Measurements from ENCODE around the gene PRDX6. TPM values are rescaled to one million over a fixed set of nuclear protein-coding genes. Genes with fewer than 3 reads are reported as not detected.

PRDX6 gene
- total RNA-seq, 1 experiment from 2014 or later = 270 TPM

- Histone ChIP-seq H3K4me3 (ENCODE audit: low read depth, low read length, poor library complexity, severe bottlenecking) (no peak overlapping the region), H3K27ac (ENCODE audit: low read depth, low read length, poor library complexity, severe bottlenecking) (no peak overlapping the region), H3K9me3 (ENCODE audit: low read depth, low read length, poor library complexity, severe bottlenecking) (peaks cover 5% of the 10 kb centered on the region), H3K36me3 (ENCODE audit: insufficient read depth, low read length, poor library complexity, severe bottlenecking) (no peaks in the 10 kb centered on the region), H3K27me3 (replicated peaks; ENCODE audit: insufficient read depth, low read depth, low read length, poor library complexity) (no peaks in the 10 kb centered on the region), H3K4me1 (ENCODE audit: insufficient read depth, low read length, poor library complexity, severe bottlenecking) (peaks cover 11% of the 10 kb centered on the region)
- ChIA-PET POLR2A (ENCODE audit: low non-redundant PET) (no interaction called here), CTCF (no interaction called here)
- no peak for DNase-seq (ENCODE audit: low spot score)
- BruUV-seq (replicated peaks) = no TSS peak
- intact Hi-C loops (cut with micrococcal nuclease; ENCODE audit: unreplicated experiment) = no loop called here
- TF ChIP-seq, protein P1, sequence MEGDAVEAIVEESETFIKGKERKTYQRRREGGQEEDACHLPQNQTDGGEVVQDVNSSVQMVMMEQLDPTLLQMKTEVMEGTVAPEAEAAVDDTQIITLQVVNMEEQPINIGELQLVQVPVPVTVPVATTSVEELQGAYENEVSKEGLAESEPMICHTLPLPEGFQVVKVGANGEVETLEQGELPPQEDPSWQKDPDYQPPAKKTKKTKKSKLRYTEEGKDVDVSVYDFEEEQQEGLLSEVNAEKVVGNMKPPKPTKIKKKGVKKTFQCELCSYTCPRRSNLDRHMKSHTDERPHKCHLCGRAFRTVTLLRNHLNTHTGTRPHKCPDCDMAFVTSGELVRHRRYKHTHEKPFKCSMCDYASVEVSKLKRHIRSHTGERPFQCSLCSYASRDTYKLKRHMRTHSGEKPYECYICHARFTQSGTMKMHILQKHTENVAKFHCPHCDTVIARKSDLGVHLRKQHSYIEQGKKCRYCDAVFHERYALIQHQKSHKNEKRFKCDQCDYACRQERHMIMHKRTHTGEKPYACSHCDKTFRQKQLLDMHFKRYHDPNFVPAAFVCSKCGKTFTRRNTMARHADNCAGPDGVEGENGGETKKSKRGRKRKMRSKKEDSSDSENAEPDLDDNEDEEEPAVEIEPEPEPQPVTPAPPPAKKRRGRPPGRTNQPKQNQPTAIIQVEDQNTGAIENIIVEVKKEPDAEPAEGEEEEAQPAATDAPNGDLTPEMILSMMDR (conservative IDR thresholded peaks at IDR 0.05; ENCODE audit: low read depth, low read length) = no peak
- no peak for TF ChIP-seq EZH2 (IDR thresholded peaks at IDR 0.05; ENCODE audit: borderline replicate concordance, low read depth, low read length, poor library complexity, severe bottlenecking)
Measured at GRCh38 chr1:173502104-173502503, 25.0 kb downstream of the PRDX6 start.

DNA sequence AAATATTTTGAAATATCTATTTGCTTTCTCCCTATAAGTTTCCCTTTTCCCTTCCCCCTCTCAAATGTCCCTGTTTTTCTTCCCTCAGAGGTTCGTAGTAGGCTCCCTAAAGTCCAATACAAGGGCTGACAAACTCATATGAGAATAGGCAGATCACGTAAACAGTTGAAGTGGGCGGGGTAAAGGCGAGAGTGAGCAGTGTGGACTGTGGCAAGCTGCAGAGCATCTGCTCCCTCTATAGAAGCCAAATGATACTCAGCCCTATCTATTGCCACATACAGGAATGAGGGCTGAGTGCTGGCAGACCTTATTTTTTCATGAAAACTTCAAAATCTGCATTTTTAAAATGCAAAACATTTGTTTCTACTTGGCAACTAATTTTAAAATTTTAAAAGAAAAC is 26.3 kb downstream of the PRDX6 start:
- Histone ChIP-seq H3K4me3 (ENCODE audit: low read depth, low read length, poor library complexity, severe bottlenecking) (no peak overlapping the region), H3K27me3 (replicated peaks; ENCODE audit: insufficient read depth, low read depth, low read length, poor library complexity) (no peaks in the 10 kb centered on the region), H3K9me3 (ENCODE audit: low read depth, low read length, poor library complexity, severe bottlenecking) (no peaks in the 10 kb centered on the region), H3K36me3 (ENCODE audit: insufficient read depth, low read length, poor library complexity, severe bottlenecking) (no peaks in the 10 kb centered on the region), H3K4me1 (ENCODE audit: insufficient read depth, low read length, poor library complexity, severe bottlenecking) (peaks cover 18% of the 10 kb centered on the region), H3K27ac (ENCODE audit: low read depth, low read length, poor library complexity, severe bottlenecking) (no peak overlapping the region)
- peak; percentile 35 for DNase-seq (ENCODE audit: low spot score)
- POLR2A ChIA-PET (ENCODE audit: low non-redundant PET) = no interaction called here
- BruUV-seq (replicated peaks) = no TSS peak
- CTCF ChIA-PET = no interaction called here
- intact Hi-C loops (cut with micrococcal nuclease; ENCODE audit: unreplicated experiment) = no loop called here
- no peak for TF ChIP-seq EZH2 (IDR thresholded peaks at IDR 0.05; ENCODE audit: borderline replicate concordance, low read depth, low read length, poor library complexity, severe bottlenecking)

GRCh38 chr1:173504268-173504667 is 27.1 kb downstream of the PRDX6 start:
- intact Hi-C loops (cut with micrococcal nuclease; ENCODE audit: unreplicated experiment) = no loop called here
- peak; percentile 50 for DNase-seq (ENCODE audit: low spot score)
- TF ChIP-seq EZH2 (IDR thresholded peaks at IDR 0.05; ENCODE audit: borderline replicate concordance, low read depth, low read length, poor library complexity, severe bottlenecking) = no peak
- TF ChIP-seq, protein P1 (conservative IDR thresholded peaks at IDR 0.05; ENCODE audit: low read depth, low read length) = no peak
- Histone ChIP-seq H3K27ac (ENCODE audit: low read depth, low read length, poor library complexity, severe bottlenecking) (no peak overlapping the region), H3K9me3 (ENCODE audit: low read depth, low read length, poor library complexity, severe bottlenecking) (no peaks in the 10 kb centered on the region), H3K4me3 (ENCODE audit: low read depth, low read length, poor library complexity, severe bottlenecking) (no peak overlapping the region), H3K27me3 (replicated peaks; ENCODE audit: insufficient read depth, low read depth, low read length, poor library complexity) (no peaks in the 10 kb centered on the region), H3K4me1 (ENCODE audit: insufficient read depth, low read length, poor library complexity, severe bottlenecking) (peaks cover 18% of the 10 kb centered on the region), H3K36me3 (ENCODE audit: insufficient read depth, low read length, poor library complexity, severe bottlenecking) (no peaks in the 10 kb centered on the region)
- no TSS peak for BruUV-seq (replicated peaks)
- POLR2A ChIA-PET (ENCODE audit: low non-redundant PET) = interaction anchor here (0.6 kb wide), 1 partner anchor 16 kb away, joined by 5 read pairs; no protein-coding TSS in a partner anchor
- CTCF ChIA-PET = no interaction called here

DNA sequence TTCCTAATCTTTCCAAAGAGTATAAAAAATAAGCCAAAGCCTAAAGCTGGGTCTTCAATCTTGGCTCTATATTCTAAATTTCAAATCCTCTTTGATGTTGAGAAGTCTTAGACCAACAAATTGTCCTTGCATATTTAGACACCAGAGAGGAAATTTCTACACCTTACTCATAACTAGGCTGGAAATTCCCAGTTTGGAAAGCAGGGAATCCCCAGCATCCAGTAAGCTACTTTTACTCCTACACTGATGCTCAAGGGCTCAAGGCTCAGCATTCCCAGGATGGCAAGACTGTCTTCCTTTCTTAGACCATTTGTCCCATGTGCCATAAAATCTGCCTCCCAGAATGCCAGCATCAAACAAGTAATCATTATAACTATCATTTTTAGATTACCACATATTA is 28.3 kb downstream of the PRDX6 start:
- Histone ChIP-seq H3K9me3 (ENCODE audit: low read depth, low read length, poor library complexity, severe bottlenecking) (no peaks in the 10 kb centered on the region), H3K27ac (ENCODE audit: low read depth, low read length, poor library complexity, severe bottlenecking) (no peak overlapping the region), H3K27me3 (replicated peaks; ENCODE audit: insufficient read depth, low read depth, low read length, poor library complexity) (no peaks in the 10 kb centered on the region), H3K4me1 (ENCODE audit: insufficient read depth, low read length, poor library complexity, severe bottlenecking) (peaks cover 18% of the 10 kb centered on the region), H3K4me3 (ENCODE audit: low read depth, low read length, poor library complexity, severe bottlenecking) (no peak overlapping the region), H3K36me3 (ENCODE audit: insufficient read depth, low read length, poor library complexity, severe bottlenecking) (no peaks in the 10 kb centered on the region)
- intact Hi-C loops (cut with micrococcal nuclease; ENCODE audit: unreplicated experiment) = no loop called here
- ChIA-PET CTCF (no interaction called here), POLR2A (ENCODE audit: low non-redundant PET) (no interaction called here)
- BruUV-seq (replicated peaks) = no TSS peak
- TF ChIP-seq EZH2 (IDR thresholded peaks at IDR 0.05; ENCODE audit: borderline replicate concordance, low read depth, low read length, poor library complexity, severe bottlenecking) = no peak
- no peak for DNase-seq (ENCODE audit: low spot score)
